Tongue (tissue), 2 donors: ENCODE results near the gene WDR77. TPM values are rescaled to one million over a fixed set of nuclear protein-coding genes. Genes with fewer than 3 reads are reported as not detected.

Experiments
- DNase-seq: peaks from one replicate; pipeline ENCODE4 v3.0.0-alpha.2; 2015
- total RNA-seq: library from RNA; depleted of rRNA; stranded (reverse); fragments of >200 nt; gene quantifications from one replicate; pipeline ENCODE4 v1.2.3, GENCODE V29; 2014

WDR77 gene
- total RNA-seq, 1 donor from 2014 or later, result 25.7 TPM

DNA sequence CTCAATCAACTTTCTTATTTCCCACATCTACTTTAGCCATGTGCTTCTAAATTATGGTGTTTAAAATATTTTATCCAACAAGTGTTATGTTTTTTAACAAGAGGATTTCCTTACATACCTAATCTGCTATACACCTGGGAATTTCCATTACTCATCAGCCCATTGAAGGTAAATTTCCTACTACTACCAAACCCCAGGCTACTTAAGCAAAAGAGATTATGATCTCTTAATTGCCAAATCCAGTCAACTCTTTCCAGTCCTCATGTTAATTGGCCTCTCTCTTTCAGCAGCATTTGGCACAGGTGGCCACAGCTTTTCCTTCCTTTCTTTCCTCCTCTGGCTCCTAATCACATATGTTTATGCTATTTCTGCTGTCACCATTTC is 19.7 kb upstream of the WDR77 start:
- no peak for DNase-seq

GRCh38 chr1:111467865-111468716 is 19.0 kb upstream of the WDR77 start:
- DNase-seq, result no peak

- DNase-seq, result no peak
Observed at GRCh38 chr1:111466480-111466879, 17.4 kb upstream of the WDR77 start.

DNA sequence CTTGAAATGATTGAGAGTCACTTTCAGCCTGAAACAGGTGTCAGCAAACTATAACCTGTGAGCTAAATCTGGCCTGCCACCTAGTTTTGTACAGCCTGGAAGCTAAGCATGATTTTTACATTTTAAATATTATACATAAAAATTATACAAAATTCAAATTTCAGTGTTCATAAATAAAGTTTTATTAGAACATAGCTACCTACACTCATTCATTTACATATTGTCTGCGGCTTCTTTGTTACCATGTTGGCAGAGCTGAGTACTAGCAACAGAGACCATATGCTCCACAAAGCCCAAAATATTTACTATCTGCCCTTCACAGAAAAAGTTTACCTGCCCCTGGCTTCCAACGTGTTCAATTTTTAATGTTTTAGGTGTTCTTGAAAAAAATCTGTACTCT is 16.7 kb upstream of the WDR77 start:
- no peak for DNase-seq

DNA sequence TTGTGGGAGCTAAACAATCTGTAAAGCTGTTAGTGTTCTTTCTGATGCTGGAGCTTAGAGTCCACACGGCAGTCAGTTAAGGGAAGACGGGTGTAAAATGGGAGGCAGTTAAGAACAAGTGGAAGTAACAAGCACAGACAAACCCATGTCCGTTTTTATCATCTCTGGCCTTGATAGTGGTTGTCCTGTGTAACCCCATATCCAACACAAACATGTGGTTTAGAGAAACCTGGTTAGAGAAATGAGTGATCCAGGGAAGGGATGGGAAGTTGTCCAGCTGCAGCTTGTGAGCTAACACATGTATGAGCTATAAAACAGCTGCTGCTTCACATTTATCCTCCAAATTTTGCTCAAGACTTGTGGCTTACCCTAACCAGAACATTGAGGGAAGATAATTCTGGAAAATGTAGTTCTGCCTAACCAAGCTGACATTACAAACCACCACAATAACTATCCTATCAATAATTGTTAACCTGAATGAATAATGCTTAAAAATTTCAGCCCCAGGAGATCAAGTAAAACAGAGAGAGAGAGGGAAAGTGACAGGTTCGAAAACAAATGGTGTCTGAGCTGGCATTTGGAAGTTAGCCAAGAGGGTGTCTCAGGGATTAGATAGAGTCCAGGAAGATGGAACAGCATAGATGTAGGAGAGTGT is 14.1 kb upstream of the WDR77 start:
- peak; percentile 80 for DNase-seq

DNA sequence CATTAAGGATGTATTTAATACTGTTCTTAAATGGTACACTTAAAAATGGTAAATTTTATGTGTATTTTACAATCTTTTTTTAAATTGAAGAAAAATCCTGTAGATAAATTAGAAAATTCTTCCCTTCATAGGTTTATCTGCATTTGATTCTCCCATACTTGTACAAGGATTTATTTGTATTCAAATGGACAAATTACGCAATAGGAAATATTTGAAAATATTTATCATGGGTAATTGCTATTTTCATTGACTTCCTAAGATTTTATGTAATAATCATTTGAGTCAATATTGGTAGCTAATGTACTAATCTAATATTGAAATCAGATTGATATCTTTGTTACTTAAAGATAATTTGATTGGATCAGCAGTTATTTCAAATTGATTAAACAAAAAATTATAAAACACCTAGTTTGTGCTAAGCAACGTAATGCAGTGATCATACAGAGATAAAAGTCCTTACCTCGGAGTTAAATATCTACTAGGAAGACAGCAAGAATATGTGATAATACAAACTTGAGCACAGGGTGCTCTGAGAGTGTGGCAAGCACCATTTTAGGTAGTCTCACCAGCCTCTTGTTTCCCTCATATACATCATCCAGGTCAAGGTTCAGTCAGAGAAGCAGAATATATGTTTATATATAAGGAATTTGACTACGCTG is 13.4 kb upstream of the WDR77 start:
- DNase-seq, result no peak

GRCh38 chr1:111461765-111462164 is 12.7 kb upstream of the WDR77 start:
- no peak for DNase-seq

DNA sequence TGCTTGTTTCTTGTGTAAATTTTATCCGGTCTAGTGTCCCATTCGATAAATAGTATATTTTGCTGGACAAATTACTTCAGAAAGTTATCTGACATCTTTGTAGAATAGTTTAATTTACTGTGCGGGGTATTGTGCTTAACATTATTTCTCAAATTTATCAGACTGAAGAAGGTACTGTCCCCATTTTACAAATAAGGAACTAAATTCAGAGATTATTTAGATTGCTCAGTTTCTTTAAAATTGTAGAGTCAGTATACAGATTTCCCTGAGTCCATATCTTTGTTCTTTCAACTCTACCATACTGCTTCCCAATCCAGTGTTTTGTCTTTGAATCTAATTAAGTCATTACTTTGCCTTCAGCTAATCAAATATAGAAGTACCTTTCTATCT is 6.6 kb upstream of the WDR77 start:
- no peak for DNase-seq

DNA sequence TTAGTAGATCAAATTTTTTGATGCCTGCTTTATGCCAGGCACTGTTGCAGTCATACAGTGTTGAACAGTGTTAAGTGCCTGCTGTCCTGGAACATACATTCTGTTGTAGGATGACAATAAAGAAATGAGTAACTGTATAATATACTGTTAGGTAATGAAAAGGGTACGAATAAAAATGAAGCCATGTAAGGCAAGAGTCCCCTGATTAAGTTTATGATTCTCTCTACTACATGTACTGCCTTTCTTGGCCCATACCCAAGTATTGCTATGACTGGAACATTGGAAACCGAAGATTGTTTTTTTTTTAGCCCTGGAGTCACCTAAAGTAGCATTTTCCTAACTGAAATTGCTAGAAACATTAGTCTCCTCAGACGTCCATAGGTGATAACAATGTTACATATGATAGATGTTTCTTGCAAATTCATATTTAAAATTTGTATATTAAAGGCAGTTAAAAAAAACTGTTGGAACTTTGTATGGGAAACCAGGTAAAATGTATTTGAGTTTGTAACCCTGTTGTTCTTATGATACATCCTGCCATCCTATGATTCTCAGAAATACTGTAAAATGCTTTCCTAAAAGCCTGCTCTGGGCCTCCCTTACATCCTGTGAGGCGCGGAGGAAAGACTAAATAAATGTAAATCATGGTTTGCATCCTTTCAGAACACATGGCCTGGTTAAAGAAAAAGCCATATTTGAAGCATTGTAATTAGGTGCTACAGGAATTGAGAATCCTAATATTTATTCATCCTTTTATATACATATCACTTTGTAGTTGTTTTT is 6.0 kb upstream of the WDR77 start:
- no peak for DNase-seq

GRCh38 chr1:111453706-111454105 is 4.7 kb upstream of the WDR77 start:
- DNase-seq, result no peak

- DNase-seq, result no peak
Observed at GRCh38 chr1:111452581-111452980, 3.5 kb upstream of the WDR77 start.

DNA sequence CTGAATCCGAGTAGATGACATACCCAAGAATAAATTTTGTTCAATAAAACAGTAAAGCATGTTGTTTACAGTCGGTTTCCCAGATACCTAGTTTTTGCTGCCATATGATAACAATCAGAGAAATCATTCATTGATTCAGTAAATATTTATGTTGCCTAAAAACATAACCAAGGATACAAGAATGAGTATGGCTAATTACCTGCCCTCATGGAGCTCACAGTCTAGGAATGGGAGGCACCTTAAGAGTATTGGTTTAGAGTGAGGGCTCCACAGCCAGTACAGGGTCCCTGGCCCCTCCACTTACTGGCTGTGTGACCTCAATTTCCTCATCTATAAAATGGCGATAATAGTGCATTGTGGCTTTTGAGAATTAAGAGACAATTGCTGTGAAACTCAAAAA is 1.1 kb upstream of the WDR77 start:
- DNase-seq, result no peak

DNA sequence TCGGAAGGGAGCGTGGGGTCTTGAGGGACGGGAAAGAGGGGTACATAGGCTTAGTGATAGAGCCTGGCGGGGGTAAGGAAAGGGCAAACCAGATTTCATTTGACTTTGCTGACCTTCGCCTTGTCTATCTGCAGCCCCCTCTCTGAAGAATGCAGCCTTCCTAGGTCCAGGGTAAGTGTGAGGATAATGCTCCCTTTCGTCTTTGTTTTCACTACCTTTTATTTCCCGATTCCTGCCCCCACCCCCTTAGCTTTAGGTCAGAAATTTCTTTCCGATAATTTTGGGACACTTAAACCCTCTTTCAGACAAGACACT is 604 bp upstream of the WDR77 start:
- DNase-seq, result no peak

- no peak for DNase-seq
Observed at GRCh38 chr1:111448482-111448917, 556 bp downstream of the WDR77 start.

GRCh38 chr1:111446967-111447892 is 1.8 kb downstream of the WDR77 start:
- peak; percentile 10 for DNase-seq

DNA sequence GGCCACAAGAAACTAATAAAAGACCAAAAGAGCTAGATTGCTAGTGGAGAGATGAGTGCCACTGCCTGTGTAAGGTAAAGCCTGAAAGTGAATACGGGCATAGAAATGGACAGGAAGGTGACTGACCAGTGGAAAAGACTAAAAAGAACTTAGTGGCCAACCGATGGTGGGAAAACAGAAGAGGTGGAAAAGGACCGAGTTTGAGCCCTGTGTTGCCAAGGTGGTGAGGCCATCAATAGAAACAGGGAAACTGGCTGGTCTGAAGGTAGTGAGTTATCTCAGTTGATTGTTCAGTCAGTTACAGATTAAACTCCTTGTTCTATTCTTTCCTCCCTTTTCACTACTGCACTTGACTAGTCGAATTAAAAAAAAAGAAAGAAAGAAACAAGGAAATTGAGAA is 2.5 kb downstream of the WDR77 start:
- no peak for DNase-seq

DNA sequence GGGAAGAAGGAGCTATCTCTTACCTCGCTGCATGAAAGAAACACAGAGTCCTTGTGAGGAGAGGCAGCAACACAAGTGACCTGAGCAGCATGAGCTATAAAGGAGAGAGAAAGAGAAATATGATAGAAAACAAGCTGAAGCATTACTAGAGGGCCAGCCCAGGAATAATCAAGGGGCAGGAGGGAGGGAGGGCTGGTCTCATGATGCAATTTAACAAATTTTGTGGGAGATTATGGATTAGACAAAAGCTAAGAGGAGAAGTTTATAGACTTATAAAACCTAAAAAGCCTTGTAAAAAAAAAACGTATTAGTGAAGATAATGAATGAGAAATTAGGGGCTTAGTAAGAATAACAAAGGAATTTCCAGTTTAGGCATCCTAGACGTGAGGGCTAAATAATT is 5.0 kb downstream of the WDR77 start:
- no peak for DNase-seq

- no peak for DNase-seq
Observed at GRCh38 chr1:111442457-111442856, 6.6 kb downstream of the WDR77 start.

DNA sequence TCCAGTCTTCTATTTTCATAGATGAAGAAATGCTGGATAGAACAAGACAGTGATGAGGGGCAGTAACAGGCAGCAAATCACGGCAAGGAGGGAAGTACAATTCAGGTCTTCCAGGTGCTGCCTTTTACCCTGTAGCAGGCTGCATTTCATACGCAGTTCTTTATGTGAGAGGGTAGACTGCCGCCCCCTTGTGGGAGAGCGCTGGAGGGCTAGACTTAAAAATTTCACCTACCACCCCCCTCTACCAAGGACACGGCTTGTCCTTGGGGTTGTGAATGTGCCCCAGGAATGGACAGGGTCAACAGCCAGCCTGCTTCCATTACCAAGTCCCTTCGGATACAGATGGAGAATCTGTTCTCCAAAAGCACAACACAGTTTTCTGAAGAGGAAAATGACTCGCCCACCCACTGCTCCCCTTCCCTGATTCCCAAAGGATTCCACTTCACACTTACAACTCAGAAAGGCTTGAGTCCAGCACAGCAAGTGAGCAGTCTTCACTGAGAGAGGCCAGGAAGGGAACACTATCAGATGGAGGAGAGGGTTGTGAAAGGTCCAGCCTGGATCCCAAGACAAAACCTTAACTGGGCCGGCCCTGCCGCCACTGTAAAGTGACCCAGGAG is 7.4 kb downstream of the WDR77 start:
- peak; percentile 24 for DNase-seq

DNA sequence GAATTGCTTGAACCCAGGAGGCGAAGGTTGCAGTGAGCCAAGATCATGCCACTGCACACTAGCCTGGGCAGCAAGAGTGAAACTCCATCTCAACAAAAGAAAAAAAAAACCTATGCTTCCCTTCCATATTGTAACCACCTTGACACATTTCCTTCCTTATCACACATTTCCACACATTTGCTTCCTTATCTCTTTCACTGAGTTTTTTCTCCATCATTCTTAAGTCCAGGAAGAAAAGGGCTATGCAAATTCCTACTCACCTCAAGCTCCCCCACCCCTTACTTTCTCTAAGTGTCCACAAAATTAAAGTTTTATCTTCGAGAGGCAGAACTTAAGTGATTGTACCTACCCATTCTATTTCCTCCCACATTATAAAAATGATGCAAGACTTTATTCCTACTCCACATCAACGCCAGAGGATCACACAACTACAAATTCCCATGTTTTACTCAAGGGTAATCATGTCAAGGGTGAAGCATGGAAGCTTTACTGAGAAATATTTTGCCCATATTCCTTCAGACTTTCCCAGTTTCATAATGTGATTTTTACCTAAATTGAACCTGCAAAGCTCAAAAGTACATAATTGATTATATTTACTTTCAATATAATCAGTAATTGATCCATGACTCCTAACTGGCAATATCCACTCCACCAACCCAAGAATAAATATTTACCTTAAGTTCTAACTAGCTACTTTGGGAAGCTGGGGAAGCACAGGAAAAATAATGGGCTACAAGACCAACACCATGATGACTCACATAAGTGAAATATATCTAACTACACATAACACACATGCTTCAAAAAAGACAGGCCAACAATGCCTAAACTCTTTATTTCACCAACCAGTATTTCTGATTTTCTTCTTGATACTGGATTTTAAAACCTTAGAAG is 9.3 kb downstream of the WDR77 start:
- DNase-seq, result no peak
